Effector memory CD4-positive, alpha-beta T cell (primary cell): ENCODE measurements around the gene RBM33.

Experiments used
- DNase-seq, 3 donors: peaks; one replicate each; pipeline ENCODE4 v3.0.0-alpha.2; 2020
- H3K27ac ChIP-seq: 2 replicates; pipeline ENCODE4 v1.7.0; 2013; ENCODE audit warnings: mild to moderate bottlenecking, low read length, moderate library complexity; ENCODE audit not compliant: insufficient read depth, poor library complexity, severe bottlenecking
- H3K27me3 ChIP-seq: replicated peaks from 2 replicates; pipeline ENCODE4 v1.7.0; 2013; ENCODE audit warnings: mild to moderate bottlenecking, low read length; ENCODE audit not compliant: insufficient read depth, control insufficient read depth, poor library complexity, severe bottlenecking
- H3K36me3 ChIP-seq: 2 replicates; pipeline ENCODE4 v1.7.0; 2013; ENCODE audit warnings: mild to moderate bottlenecking, low read length, moderate library complexity; ENCODE audit not compliant: control insufficient read depth, insufficient read depth
- H3K4me1 ChIP-seq: 2 replicates; pipeline ENCODE4 v1.7.0; 2013; ENCODE audit warnings: low read length, mild to moderate bottlenecking; ENCODE audit not compliant: control insufficient read depth, insufficient read depth, poor library complexity, severe bottlenecking
- H3K4me3 ChIP-seq: 2 replicates; pipeline ENCODE4 v1.7.0; 2013; ENCODE audit warnings: low read length, low read depth, mild to moderate bottlenecking; ENCODE audit not compliant: insufficient read depth, poor library complexity, severe bottlenecking
- H3K9me3 ChIP-seq: 2 replicates; pipeline ENCODE4 v1.7.0; 2013; ENCODE audit warnings: mild to moderate bottlenecking, low read length, moderate library complexity; ENCODE audit not compliant: control insufficient read depth

The RBM33 gene

DNA sequence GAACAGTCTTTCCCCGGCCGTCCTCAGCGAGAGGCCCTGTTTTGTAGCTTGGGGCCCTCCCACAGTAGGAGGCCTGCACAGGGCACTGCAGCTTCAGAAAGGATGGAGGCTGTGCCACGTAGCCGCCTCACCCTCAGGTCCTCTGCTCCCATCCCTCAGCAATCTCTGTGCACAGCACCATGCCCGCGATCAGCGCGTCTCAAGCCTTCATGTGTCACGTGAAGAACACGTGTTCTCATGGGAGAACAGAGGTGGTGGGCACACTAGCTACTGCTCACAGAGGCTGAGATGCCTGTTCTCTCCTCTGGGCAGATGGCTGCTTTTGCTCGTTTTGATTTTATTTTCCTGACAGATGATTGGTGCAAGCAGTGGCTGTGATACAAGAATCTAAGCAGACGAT lies 176.3 kb downstream of the RBM33 start:
- peaks cover 4% of the 10 kb centered on the region for H3K27me3 ChIP-seq
- no peak overlapping the region for H3K4me3 ChIP-seq
- H3K27ac ChIP-seq = no peak overlapping the region
- no peaks in the 10 kb centered on the region for H3K36me3 ChIP-seq
- no peaks in the 10 kb centered on the region for H3K4me1 ChIP-seq
- no peak for DNase-seq
- H3K9me3 ChIP-seq = no peaks in the 10 kb centered on the region

DNA sequence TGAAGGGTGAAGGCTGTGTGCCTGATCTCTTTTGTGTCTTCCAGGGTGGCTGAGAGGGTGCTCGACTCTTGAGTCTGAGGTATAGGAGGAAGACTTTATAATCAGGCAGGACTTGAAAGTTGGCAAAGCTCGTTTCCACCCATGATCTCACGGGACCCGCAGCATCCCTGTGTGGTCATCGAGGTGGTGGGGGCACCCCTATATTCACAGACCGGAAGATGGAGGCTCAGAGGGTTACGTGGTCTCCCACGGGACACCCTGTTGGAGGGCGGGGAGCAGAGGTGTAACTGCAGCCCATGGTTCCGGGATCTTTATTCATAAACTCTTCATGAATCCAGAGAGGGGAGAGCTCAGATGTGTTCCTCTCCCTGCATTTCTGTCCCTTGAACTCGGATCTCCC lies 177.4 kb downstream of the RBM33 start:
- Histone ChIP-seq H3K4me3 (no peak overlapping the region), H3K9me3 (no peaks in the 10 kb centered on the region), H3K27ac (no peak overlapping the region), H3K27me3 (peaks cover 4% of the 10 kb centered on the region), H3K36me3 (no peaks in the 10 kb centered on the region), H3K4me1 (no peaks in the 10 kb centered on the region)
- DNase-seq = no peak

DNA sequence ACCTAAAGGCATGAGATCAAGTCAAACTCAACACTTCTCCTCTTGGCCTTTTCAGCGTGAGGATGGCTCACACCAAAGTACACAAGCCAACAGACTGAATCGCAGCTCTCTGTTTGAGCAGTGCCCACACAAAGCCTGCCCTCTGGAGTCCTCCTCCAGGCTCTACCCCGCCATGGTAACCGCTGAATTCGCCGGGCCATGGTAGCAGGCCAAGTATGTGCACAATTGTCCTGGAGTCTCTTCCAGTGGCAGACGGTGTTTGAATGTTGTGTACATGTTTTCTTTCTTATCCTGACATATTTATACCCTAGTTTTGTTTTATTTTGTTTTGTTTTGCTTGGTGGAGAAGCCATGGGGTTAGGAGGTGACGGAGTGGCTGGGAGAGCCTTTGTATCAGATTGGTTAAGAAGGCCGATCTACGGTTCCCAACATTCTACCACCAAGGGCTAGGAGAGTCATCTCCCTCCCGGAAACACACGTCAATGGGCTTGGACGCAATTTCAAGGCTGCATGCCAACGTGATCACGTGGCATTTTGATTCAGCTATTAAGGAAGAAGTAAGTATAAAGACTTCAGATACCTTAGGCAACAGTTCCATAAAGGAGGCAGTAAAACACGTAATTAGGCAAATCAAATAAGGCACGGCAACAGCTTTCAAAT lies 179.9 kb downstream of the RBM33 start:
- Histone ChIP-seq H3K4me1 (no peaks in the 10 kb centered on the region), H3K9me3 (no peaks in the 10 kb centered on the region), H3K27me3 (peaks cover 4% of the 10 kb centered on the region), H3K27ac (no peak overlapping the region), H3K36me3 (no peaks in the 10 kb centered on the region), H3K4me3 (no peak overlapping the region)
- DNase-seq = no peak

DNA sequence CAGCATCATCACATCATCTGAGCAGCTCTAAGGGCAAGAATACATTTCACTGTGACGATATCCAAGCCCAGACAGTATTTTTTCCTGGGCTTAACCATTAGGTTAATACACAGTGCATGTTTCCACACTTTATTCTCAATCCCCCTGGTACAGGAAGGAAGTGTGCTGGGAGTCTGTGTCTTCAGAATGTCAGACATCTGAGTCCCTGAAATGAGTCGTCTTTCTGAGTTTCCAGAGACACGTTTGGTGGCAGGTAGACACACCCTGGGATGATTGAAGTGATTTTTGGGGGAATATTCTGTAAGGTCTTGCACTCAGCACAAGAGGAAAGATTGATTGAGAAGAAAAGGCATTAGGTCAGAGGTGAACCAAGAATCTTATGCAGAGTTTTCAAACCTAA lies 180.9 kb downstream of the RBM33 start:
- Histone ChIP-seq H3K27ac (no peak overlapping the region), H3K4me1 (no peaks in the 10 kb centered on the region), H3K27me3 (peaks cover 4% of the 10 kb centered on the region), H3K9me3 (no peaks in the 10 kb centered on the region), H3K4me3 (no peak overlapping the region), H3K36me3 (no peaks in the 10 kb centered on the region)
- no peak for DNase-seq

DNA sequence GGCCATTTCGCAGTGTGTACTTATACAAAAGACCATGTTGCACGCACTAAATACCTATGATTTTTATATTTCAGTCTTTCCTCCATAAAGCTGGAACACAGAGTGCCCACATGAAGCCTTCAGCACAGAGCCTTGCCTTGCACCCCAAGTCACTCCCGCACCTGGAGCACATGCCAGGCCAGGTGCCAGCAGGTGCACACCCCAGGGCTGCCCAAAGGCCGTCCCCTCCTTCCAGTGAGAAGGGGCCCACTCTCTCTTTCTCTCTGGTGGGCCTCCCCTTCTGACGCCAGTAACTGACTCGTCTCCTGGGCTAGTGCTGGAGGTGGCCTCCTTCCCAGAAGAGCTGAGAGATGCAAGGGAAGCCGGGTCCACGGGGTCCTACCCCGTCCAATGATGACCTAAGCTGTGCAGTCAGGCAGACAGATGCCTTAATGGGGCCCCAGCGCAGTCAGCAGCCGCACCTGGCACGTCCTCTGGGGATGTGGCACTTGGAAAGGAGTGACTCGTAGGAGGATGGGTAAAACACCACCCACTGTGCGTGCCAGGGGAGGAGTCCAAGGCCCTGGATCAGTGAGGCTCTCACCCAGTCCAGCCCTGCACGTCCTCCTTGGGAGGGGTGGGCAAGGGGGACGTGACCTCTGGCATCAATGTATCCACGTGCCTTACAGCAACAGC lies 185.5 kb downstream of the RBM33 start:
- Histone ChIP-seq H3K36me3 (no peaks in the 10 kb centered on the region), H3K4me3 (no peak overlapping the region), H3K27me3 (no peaks in the 10 kb centered on the region), H3K4me1 (no peaks in the 10 kb centered on the region), H3K9me3 (no peaks in the 10 kb centered on the region), H3K27ac (no peak overlapping the region)
- no peak for DNase-seq
